Suprapubic skin (tissue), 4 donors: ENCODE data around the gene KLF7. TPM values are rescaled to one million over a fixed set of nuclear protein-coding genes. Genes with fewer than 3 reads are reported as not detected.

ENCODE experiments used
- DNase-seq, 2 donors: peaks; one replicate each; pipeline ENCODE4 v3.0.0-alpha.2; 2019; ENCODE audit warnings: low spot score in 2 of 2
- H3K27ac ChIP-seq: fragments of 200-600 bp; sonication (generic); one replicate; pipeline ENCODE4 v1.5.1; 2019
- H3K27me3 ChIP-seq: fragments of 200-600 bp; sonication (generic); one replicate; pipeline ENCODE4 v1.5.1; 2019
- H3K36me3 ChIP-seq: fragments of 200-600 bp; sonication (generic); one replicate; pipeline ENCODE4 v1.5.1; 2019
- H3K4me1 ChIP-seq: fragments of 200-600 bp; sonication (generic); one replicate; pipeline ENCODE4 v1.5.1; 2019
- H3K4me3 ChIP-seq: fragments of 200-600 bp; sonication (generic); one replicate; pipeline ENCODE4 v1.5.1; 2019; ENCODE audit warnings: mild to moderate bottlenecking
- H3K9me3 ChIP-seq: fragments of 200-600 bp; sonication (generic); one replicate; pipeline ENCODE4 v1.5.1; 2019
- CTCF ChIP-seq, 2 donors: fragments of 200-600 bp in 1 of 2; fragments of 450-650 bp in 1 of 2; sonication (generic) in 1 of 2; IDR thresholded peaks; one replicate each; pipeline ENCODE4 v1.5.1; 2016 to 2019; ENCODE audit warnings: antibody characterized with exemption in 2 of 2, mild to moderate bottlenecking in 1 of 2, moderate library complexity in 1 of 2
- EP300 ChIP-seq: sonication (generic); formaldehyde crosslinking; IDR thresholded peaks from one replicate; pipeline ENCODE4 v1.6.1; 2017; ENCODE audit warnings: antibody characterized with exemption
- POLR2A ChIP-seq, 2 donors: fragments of 450-650 bp; IDR thresholded peaks; one replicate each; pipeline ENCODE4 v1.6.1; 2017; ENCODE audit warnings: antibody characterized with exemption in 2 of 2, mild to moderate bottlenecking in 2 of 2, moderate library complexity in 2 of 2
- POLR2AphosphoS5 ChIP-seq, 3 donors: sonication (generic); formaldehyde crosslinking; IDR thresholded peaks; one replicate each; pipeline ENCODE4 v1.6.1; 2017; ENCODE audit warnings: antibody characterized with exemption in 3 of 3
- WGBS: methylation state at CpG from one replicate; pipeline ENCODE4 v1.1.5; 2018; 5-methylcytosine and 5-hydroxymethylcytosine counted together
- total RNA-seq, 4 donors: library from RNA; depleted of rRNA; stranded (reverse); fragments of >200 nt; gene quantifications; one replicate each; pipeline ENCODE4 v1.1.0, GENCODE V29; 2016

The KLF7 gene
- total RNA-seq, 4 donors from 2014 or later, result 10.0 to 17.4 (median 10.7) TPM

- no peak for TF ChIP-seq POLR2A (IDR thresholded peaks at IDR 0.05)
- no peak for TF ChIP-seq EP300
- TF ChIP-seq POLR2AphosphoS5 (IDR thresholded peaks at IDR 0.05), result no peak
- no peak for TF ChIP-seq CTCF (IDR thresholded peaks at IDR 0.05)
- 92% methylated on average over 6 of the region's 6 CpGs for WGBS
- H3K27ac ChIP-seq, result no peak overlapping the region
- no peaks in the 10 kb centered on the region for H3K9me3 ChIP-seq
- H3K4me3 ChIP-seq, result no peak overlapping the region
- no peaks in the 10 kb centered on the region for H3K27me3 ChIP-seq
- H3K36me3 ChIP-seq, result peaks cover 51% of the 10 kb centered on the region
- peaks cover 11% of the 10 kb centered on the region for H3K4me1 ChIP-seq
- no peak for DNase-seq
Measured at GRCh38 chr2:207078186-207078798, 87.5 kb downstream of the KLF7 start.

GRCh38 chr2:207077266-207077665, 88.5 kb downstream of the KLF7 start:
- no peak for TF ChIP-seq POLR2A (IDR thresholded peaks at IDR 0.05)
- TF ChIP-seq EP300, result no peak
- no peak for TF ChIP-seq CTCF (IDR thresholded peaks at IDR 0.05)
- no peak for TF ChIP-seq POLR2AphosphoS5 (IDR thresholded peaks at IDR 0.05)
- no peak for DNase-seq
- 79% methylated on average over 2 of the region's 2 CpGs for WGBS
- Histone ChIP-seq H3K4me3 (no peak overlapping the region), H3K9me3 (no peaks in the 10 kb centered on the region), H3K27me3 (no peaks in the 10 kb centered on the region), H3K27ac (no peak overlapping the region), H3K4me1 (peaks cover 11% of the 10 kb centered on the region), H3K36me3 (peaks cover 42% of the 10 kb centered on the region)

- no peak for TF ChIP-seq EP300
- no peak for TF ChIP-seq POLR2A (IDR thresholded peaks at IDR 0.05)
- TF ChIP-seq CTCF (IDR thresholded peaks at IDR 0.05), result no peak
- no peak for TF ChIP-seq POLR2AphosphoS5 (IDR thresholded peaks at IDR 0.05)
Measured at GRCh38 chr2:207075456-207075855, 90.3 kb downstream of the KLF7 start.

GRCh38 chr2:207073801-207074678, 91.7 kb downstream of the KLF7 start:
- Histone ChIP-seq H3K4me3 (no peak overlapping the region), H3K27ac (no peak overlapping the region)
- TF ChIP-seq EP300 (no peak), CTCF (IDR thresholded peaks at IDR 0.05) (no peak), POLR2A (IDR thresholded peaks at IDR 0.05) (no peak), POLR2AphosphoS5 (IDR thresholded peaks at IDR 0.05) (no peak)

More at GRCh38 chr2:207075456-207075855, 90.3 kb downstream of the KLF7 start:
- no peak overlapping the region for H3K27ac ChIP-seq
- H3K4me3 ChIP-seq, result no peak overlapping the region
- 91% methylated on average over 6 of the region's 6 CpGs for WGBS
- peaks cover 11% of the 10 kb centered on the region for H3K4me1 ChIP-seq
- H3K27me3 ChIP-seq, result no peaks in the 10 kb centered on the region
- H3K9me3 ChIP-seq, result no peaks in the 10 kb centered on the region
- H3K36me3 ChIP-seq, result peaks cover 28% of the 10 kb centered on the region
- DNase-seq, result no peak

GRCh38 chr2:207073412-207073800, 92.3 kb downstream of the KLF7 start:
- Histone ChIP-seq H3K36me3 (peaks cover 8% of the 10 kb centered on the region), H3K4me3 (no peak overlapping the region), H3K27me3 (no peaks in the 10 kb centered on the region), H3K27ac (no peak overlapping the region), H3K4me1 (peaks cover 11% of the 10 kb centered on the region), H3K9me3 (no peaks in the 10 kb centered on the region)
- TF ChIP-seq EP300 (no peak), POLR2A (IDR thresholded peaks at IDR 0.05) (no peak), CTCF (IDR thresholded peaks at IDR 0.05) (no peak), POLR2AphosphoS5 (IDR thresholded peaks at IDR 0.05) (no peak)
- no peak for DNase-seq

More at GRCh38 chr2:207073801-207074678, 91.7 kb downstream of the KLF7 start:
- H3K9me3 ChIP-seq, result no peaks in the 10 kb centered on the region
- DNase-seq, result no peak
- 28% methylated on average over 12 of the region's 12 CpGs for WGBS
- H3K27me3 ChIP-seq, result no peaks in the 10 kb centered on the region
- peaks cover 14% of the 10 kb centered on the region for H3K36me3 ChIP-seq
- peaks cover 11% of the 10 kb centered on the region for H3K4me1 ChIP-seq
